Tibial nerve (tissue), 4 donors: ENCODE data around the gene CEP85L.

Source experiments
- CTCF ChIP-seq, 5 experiments: fragments of 200-600 bp in 3 of 5; fragments of 450-650 bp in 2 of 5; sonication (generic) in 3 of 5; IDR thresholded peaks; one replicate each; pipeline ENCODE4 v1.5.1; 2016 to 2019; ENCODE audit warnings: antibody characterized with exemption in 5 of 5, mild to moderate bottlenecking in 3 of 5, moderate library complexity in 2 of 5
- EP300 ChIP-seq, 2 donors: sonication (generic); formaldehyde crosslinking; IDR thresholded peaks; one replicate each; pipeline ENCODE4 v1.6.1; 2017; ENCODE audit warnings: antibody characterized with exemption in 2 of 2, mild to moderate bottlenecking in 1 of 2
- POLR2A ChIP-seq, 2 donors: fragments of 450-650 bp; IDR thresholded peaks; one replicate each; pipeline ENCODE4 v1.6.1; 2017; ENCODE audit warnings: antibody characterized with exemption in 2 of 2, mild to moderate bottlenecking in 2 of 2, moderate library complexity in 2 of 2

GRCh38 chr6:118436482-118436881 is 214.9 kb downstream of the CEP85L start:
- TF ChIP-seq CTCF (IDR thresholded peaks at IDR 0.05) (no peak), POLR2A (IDR thresholded peaks at IDR 0.05) (no peak), EP300 (IDR thresholded peaks at IDR 0.05) (no peak)
